Measurements from ENCODE around the gene CTIF. TPM values are rescaled to one million over a fixed set of nuclear protein-coding genes. Genes with fewer than 3 reads are reported as not detected.

Gene CTIF
- total and polyA plus RNA-seq, 10 donors = 5.2 to 39.2 (median 18.5) TPM

DNA sequence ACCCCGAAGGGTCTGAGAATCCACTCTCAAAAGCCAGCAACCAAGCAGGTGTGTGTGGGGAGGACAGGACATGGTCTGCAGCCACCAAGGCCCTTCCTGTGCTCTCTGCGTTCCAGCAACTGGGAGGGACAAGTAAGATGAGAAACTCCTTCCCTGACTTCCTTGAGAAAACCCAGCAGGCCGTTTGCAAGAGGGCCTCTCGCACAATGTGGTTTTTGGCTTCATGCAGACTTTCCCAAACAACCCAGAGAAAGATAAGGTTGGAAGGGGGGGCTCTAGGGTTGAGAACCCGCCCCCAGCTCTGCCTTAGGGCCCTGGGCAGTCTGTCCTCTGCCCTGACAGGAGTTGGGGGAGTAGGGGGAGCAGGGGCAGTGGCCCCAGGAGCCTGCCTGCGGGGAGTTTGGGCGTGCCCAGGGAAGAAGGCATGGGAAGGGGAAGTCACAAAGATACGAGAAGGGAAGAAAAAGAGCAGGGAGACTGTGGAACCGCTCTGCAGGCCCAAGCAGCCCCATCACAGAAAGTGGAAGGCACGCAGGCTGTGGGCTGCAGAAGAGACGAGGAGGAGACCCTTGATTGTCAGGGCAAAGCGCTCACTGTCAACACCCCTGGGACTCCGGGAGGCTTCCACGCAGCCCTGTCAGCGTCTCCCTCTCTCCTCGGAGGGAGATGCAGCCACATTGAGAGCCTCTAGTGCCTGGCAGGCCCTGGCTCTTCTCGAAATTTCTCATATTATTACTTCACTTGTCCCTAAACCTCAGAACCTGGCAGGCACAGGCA is 312.2 kb downstream of the CTIF start:
- Histone ChIP-seq H3K9me3 (no peaks in the 10 kb centered on the region), H3K4me1 (peaks cover 0 to 36% (median 20%) of the 10 kb centered on the region in 6 donors), H3K4me3 (no peak overlapping the region), H3K27ac (peak overlapping the region in 2 of 8 donors; percentile 15 to 19), H3K36me3 (no peaks in the 10 kb centered on the region), H3K27me3 (replicated peaks in 1 of 7) (no peaks in the 10 kb centered on the region)
- no peak for DNase-seq
- TF ChIP-seq, protein P1, sequence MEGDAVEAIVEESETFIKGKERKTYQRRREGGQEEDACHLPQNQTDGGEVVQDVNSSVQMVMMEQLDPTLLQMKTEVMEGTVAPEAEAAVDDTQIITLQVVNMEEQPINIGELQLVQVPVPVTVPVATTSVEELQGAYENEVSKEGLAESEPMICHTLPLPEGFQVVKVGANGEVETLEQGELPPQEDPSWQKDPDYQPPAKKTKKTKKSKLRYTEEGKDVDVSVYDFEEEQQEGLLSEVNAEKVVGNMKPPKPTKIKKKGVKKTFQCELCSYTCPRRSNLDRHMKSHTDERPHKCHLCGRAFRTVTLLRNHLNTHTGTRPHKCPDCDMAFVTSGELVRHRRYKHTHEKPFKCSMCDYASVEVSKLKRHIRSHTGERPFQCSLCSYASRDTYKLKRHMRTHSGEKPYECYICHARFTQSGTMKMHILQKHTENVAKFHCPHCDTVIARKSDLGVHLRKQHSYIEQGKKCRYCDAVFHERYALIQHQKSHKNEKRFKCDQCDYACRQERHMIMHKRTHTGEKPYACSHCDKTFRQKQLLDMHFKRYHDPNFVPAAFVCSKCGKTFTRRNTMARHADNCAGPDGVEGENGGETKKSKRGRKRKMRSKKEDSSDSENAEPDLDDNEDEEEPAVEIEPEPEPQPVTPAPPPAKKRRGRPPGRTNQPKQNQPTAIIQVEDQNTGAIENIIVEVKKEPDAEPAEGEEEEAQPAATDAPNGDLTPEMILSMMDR (IDR thresholded peaks at IDR 0.05 in 8 of 11, conservative IDR thresholded peaks at IDR 0.05 in 3 of 11) = no peak
- TF ChIP-seq POLR2AphosphoS5 (IDR thresholded peaks at IDR 0.05) = no peak
- no peak for TF ChIP-seq POLR2A (IDR thresholded peaks at IDR 0.05)
- intact Hi-C loops (cut with DNase I; ENCODE audit: low total_unique reads) = no loop called here
- 49 to 63% (median 55%) methylated on average over 14 to 17 of the region's 17 CpGs for WGBS, 5 donors

DNA sequence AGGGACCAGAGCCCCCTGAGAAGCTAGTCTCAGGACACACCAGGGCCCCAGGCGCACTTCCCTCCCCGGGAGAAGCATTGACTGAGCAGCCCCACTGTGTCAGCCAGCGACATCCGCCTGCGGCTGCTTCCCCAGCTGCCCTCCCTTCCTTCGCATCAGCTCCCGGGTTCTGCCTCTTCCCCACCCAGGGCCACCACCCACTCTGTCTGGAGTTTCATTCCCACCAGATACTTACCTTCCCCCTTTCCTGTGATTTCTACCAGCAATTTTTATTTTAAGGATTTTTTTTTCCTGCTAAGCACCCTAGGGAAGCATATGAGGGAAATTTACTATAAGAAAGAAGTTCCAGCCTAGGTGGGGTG is 312.7 kb downstream of the CTIF start:
- Histone ChIP-seq H3K27ac (peak overlapping the region in 1 of 8 donors; percentile 19), H3K9me3 (no peaks in the 10 kb centered on the region), H3K36me3 (no peaks in the 10 kb centered on the region), H3K4me3 (no peak overlapping the region), H3K27me3 (replicated peaks in 1 of 7) (no peaks in the 10 kb centered on the region), H3K4me1 (peaks cover 0 to 39% (median 20%) of the 10 kb centered on the region in 6 donors)
- no peak for DNase-seq
- TF ChIP-seq POLR2A (IDR thresholded peaks at IDR 0.05) (no peak), POLR2AphosphoS5 (IDR thresholded peaks at IDR 0.05) (no peak)
- TF ChIP-seq, protein P1 (IDR thresholded peaks at IDR 0.05 in 8 of 11, conservative IDR thresholded peaks at IDR 0.05 in 3 of 11) = no peak
- intact Hi-C loops (cut with DNase I; ENCODE audit: low total_unique reads) = no loop called here
- WGBS, 5 donors = 29 to 65% (median 34%) methylated on average over 7 of the region's 7 CpGs

DNA sequence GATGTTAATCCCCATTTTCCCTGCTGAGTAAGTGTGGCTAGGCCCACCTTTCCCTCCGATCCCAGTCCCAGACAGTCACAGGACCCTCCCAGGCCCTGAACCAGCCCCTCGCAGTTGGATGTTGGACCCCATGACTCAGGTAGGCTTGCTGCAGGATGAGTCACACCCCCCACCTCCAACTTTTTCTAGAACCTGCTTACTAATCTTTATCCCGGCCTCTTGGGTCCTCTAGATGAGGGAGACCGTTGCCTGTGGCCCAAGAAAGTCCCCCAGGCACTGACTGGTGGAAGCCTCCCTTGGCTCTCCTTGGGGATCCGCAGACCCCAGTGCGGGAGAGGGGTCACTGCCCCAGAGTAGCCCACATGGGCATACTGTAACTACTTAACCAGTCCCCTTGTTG is 313.5 kb downstream of the CTIF start:
- TF ChIP-seq, protein P1 (IDR thresholded peaks at IDR 0.05 in 8 of 11, conservative IDR thresholded peaks at IDR 0.05 in 3 of 11) = no peak
- no peak for TF ChIP-seq POLR2AphosphoS5 (IDR thresholded peaks at IDR 0.05)
- no peak for TF ChIP-seq POLR2A (IDR thresholded peaks at IDR 0.05)
- Histone ChIP-seq H3K27me3 (replicated peaks in 1 of 7) (no peaks in the 10 kb centered on the region), H3K4me3 (no peak overlapping the region), H3K4me1 (peaks cover 0 to 39% (median 20%) of the 10 kb centered on the region in 6 donors), H3K27ac (no peak overlapping the region), H3K9me3 (no peaks in the 10 kb centered on the region), H3K36me3 (peaks cover 0 to 3% (median 0%) of the 10 kb centered on the region in 6 donors)
- intact Hi-C loops (cut with DNase I; ENCODE audit: low total_unique reads) = no loop called here
- DNase-seq = no peak
- 93 to 97% (median 94%) methylated on average over 6 of the region's 6 CpGs for WGBS, 5 donors

DNA sequence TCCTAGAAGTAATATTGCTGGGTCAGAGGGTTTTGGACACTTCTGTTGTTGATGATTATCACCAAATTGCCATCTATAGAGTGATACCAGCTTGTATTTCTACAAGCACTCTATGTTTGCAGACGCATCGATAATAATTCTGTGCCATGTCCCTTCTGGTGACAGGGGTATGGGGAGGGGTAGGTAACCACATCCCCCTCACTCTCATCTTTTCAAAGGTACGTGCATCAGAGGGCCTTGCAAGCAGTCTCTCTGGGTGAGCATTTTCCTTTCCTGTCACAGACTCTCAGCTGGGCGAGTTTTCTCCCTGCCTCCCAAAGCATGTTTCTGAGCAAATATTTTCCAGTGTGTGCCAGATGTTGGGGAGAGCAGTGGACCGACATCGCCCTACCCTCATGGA is 314.0 kb downstream of the CTIF start:
- Histone ChIP-seq H3K9me3 (no peaks in the 10 kb centered on the region), H3K36me3 (peaks cover 0 to 8% (median 0%) of the 10 kb centered on the region in 6 donors), H3K4me3 (no peak overlapping the region), H3K27me3 (replicated peaks in 1 of 7) (no peaks in the 10 kb centered on the region), H3K27ac (no peak overlapping the region), H3K4me1 (peaks cover 0 to 37% (median 20%) of the 10 kb centered on the region in 6 donors)
- no peak for DNase-seq
- intact Hi-C loops (cut with DNase I; ENCODE audit: low total_unique reads) = no loop called here
- no peak for TF ChIP-seq POLR2A (IDR thresholded peaks at IDR 0.05)
- TF ChIP-seq, protein P1 (IDR thresholded peaks at IDR 0.05 in 8 of 11, conservative IDR thresholded peaks at IDR 0.05 in 3 of 11) = no peak
- no peak for TF ChIP-seq POLR2AphosphoS5 (IDR thresholded peaks at IDR 0.05)
- WGBS, 5 donors = 85 to 96% (median 92%) methylated on average over 6 of the region's 6 CpGs
